ENCODE measurements around the gene MYL12B. TPM values are rescaled to one million over a fixed set of nuclear protein-coding genes. Genes with fewer than 3 reads are reported as not detected.
"Not testable (repeated sequence)": the region's sequence is repeated elsewhere in the genome, so short reads cannot be mapped to it uniquely, and the experiment has no call there.

MYL12B gene
- total RNA-seq, 1 donor from 2014 or later, result 291 TPM

DNA sequence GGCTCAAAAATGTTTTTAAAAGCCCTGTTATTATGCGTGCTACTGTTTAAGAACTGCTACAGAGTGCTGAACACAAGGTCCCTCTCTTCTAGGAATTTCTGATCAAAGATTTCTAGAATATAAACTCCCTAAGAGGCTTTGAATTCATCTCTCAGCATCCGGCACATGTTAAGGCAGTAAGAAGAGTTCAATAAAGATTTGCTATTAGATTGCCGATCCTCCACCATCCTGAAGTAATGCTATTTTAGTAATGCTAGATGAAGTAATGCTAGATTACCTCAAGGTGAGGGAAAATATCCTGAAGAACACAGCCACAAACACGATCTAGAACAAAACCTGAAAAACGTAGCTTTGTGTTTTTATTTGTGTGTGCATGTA lies 949 bp upstream of the MYL12B start:
- DNase-seq (ENCODE audit: low spot score), result no peak

DNA sequence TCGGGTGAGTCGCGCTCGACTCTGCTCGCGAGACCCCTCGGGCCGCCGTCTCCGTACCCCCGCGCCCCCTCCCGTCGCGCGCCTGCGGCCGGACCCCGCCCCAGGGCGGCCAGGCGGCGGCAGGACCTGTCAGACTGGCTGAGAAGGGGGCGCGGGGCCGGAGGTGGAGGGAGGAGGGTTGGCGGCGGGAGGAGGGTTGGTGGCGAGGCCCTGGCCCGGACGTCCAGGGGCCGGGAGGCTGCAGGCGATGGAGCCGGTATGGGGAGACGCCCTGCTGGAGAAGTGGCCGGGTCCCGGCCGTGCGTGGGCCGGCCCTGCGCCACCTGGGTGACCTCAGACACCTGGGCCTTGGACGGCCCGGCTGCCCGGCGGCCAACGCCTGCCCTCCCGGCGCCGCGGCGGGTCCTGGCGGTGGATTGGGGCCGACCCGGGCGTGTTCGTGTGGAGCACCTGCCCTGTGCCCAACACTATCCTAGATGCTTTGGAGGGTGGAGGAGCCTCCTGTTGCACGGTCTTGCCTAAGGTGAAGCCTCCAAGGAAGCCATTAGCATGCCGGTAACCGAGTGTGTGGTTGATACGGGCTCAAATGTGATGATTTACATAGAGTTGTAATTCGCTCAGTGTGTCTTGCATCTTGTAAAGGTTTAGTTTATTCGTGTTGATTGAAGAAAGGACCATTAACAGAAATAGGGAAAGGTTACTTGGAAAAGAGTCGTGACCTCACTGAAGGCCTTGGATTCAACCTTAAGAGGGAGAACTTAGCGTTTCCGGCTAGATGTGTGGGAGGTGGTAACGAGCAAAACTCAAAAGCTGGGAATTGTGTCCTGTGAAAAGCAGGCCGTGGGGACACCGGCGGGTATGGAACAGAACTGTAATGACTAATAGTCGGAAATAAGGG lies 550 bp downstream of the MYL12B start:
- peak; percentile 89 for DNase-seq (ENCODE audit: low spot score)

DNA sequence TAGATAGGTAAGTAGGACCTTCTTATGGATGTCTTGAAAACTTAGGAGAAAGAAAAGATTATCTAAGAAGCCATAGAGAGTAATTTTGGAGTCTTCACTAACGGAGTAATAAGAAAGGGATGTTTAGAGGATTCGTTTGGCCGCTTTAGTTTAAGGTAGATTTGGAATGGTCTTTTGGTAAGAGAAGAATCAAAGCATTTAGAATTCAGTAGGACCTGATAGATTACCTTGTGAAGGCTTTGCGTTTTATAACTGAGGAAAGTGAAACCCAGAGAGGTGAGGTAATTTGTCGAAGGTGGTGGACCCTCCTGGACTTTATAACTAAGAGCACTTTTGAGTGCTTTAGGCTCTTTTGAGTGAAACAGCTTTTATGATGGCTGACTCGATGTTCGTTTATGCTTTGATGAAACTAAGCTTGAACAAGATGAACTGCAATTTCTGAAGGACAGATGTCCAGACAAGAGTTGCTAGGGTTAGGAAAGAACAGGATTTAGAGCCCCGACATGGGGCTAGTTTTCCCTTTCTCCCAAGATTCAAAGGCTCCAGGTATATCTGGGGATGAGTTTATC lies 1.3 kb downstream of the MYL12B start:
- DNase-seq (ENCODE audit: low spot score), result no peak

DNA sequence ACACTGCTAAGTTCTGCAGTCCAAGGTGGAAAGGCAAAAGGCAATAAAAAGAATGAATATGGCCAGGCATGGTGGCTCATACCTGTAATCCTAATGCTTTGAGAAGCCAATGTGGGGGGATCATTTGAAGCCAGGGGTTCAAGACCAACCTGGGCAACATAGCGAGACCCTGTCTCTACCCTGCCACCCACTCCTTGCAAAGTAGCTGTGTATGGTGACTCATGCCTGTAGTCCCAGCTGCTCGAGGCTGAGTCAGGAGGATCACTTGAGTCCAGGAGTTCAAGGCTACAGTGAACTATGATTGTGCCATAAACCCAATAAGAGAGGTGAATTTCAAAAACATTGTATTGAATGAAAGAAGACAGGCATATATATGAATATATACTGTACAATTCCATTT lies 2.4 kb downstream of the MYL12B start:
- DNase-seq (ENCODE audit: low spot score), result no peak

DNA sequence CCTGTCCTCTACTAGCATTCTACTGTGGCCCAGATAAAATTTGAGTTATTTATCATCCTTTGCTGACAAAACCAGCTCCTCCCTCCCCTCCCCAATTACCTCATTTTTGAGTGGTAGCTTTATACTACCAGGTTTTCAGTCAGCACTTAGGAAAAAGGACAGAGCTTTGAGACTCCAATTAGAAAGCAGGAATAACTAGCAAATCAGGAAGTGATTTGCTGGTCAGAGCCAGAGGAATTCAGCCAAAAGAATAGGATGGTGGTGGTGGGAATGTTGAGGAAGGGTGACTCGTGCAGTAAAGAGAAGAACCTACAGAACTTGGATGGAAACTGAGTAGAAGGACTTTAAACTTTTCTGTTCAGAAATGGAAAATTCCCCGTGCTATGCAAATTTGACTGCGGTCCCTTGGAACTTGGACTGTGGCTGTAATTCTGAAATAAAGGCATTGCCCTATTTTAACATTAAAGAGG lies 3.7 kb downstream of the MYL12B start:
- no peak for DNase-seq (ENCODE audit: low spot score)

DNA sequence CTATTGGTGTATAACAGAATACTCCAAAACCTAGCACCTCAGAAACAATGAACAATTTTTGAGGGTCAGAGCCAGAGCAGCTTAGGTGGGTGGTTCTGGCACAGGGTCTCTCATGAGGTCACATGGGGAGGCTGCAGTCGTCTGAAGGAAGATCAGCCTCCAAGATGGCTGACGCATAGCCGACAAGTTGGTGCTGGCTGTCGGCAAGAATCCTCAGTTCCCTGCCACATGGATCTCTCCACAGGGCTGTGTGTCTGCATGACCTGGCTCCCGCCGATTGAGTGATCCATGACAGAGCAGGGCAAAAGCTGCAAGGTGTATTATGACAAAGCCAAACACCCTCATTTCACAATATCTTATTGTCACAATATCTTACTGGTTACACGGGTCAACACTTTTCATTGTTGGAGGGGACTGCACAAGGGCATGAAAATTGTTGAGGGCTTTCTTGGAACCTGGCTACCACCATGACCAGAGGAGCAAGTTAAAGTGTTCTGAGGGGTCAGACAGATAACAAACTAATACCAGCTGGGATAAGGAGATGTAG lies 4.2 kb downstream of the MYL12B start:
- DNase-seq (ENCODE audit: low spot score), result no peak

DNA sequence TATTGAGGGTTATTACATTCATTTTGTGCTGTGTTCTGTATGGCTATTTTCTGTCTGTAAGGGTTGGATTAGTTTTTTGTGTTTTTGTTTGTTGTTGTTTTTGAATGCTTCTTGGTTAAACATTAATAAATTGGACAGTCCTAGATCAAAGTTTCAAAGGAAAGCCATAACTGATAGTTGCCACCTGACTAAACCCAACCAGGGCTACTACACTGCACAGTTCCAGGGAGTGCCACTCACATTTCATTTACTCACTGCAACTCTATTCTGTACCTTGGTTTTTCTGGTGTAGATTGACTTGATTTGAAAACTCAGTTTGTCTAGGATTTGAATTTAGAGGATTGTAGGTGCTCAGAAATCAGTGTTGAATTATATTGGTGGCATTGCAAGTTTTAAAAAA lies 6.4 kb downstream of the MYL12B start:
- no peak for DNase-seq (ENCODE audit: low spot score)

DNA sequence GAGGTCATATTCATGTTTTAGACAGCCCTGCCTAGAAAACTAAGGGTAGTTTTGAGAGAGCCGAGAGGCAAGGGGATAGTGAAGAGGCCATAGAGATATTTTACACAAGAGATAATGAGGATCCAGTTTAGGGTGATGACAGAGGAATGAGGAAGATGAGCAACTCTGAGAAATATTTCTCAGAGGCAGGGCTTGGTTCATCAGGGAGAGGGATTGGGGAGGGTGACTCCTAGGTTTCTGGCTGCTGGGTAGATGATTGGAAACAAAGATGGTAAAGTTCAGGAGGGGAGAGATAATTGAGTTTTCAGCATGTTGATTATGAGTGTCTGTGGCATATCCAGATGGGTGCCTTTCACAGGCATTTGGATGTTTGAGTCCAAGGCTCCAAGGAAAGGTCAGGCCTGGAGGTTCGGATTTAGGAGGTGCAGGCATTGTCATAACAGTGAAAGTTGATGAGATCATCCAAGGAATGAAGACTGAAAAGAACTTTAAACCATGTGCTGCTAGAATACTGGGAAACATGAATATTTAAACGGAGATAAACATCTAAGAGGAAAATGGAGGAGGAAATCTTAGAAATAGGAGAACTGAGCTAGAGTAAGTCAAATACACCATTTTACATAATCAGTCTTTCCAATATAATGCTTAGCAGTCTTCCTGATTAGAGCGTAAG lies 7.4 kb downstream of the MYL12B start:
- DNase-seq (ENCODE audit: low spot score), result no peak

DNA sequence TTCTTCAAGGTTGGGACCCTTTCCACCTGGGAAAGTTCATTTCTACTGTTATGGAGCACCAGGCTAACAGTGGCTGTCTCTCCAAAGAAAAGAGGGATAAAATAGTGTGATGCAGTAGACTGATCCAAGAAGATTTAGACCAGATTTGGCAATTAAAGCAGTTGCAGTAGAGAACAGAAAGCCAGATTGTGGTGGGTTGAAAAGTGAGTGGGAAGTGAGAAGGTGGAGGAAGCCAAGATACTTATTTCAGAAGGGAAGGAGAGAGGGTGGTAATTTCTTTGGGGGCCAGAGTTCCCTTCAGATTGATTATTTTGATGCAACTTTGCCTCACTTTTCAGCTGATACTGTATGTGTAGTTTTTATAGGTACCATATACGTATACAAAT lies 8.0 kb downstream of the MYL12B start:
- DNase-seq (ENCODE audit: low spot score), result no peak

DNA sequence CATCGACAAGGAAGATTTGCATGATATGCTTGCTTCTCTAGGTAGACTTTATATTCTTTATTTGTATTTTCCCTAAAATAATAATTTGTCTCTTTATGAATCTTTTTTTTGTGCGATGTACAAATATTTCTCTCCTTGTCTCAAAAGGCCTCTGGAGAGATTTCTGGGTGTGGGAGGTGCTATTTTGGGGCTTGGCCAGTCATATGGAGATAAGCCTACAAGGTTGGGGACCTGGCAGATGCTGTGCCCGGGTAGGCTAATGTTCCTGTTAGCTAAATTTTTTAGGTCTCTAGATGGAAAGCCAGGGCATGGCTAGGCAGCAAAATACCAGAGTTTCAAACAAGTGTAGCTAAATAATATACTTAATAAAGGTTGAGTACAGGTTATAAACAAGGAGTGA lies 11.1 kb downstream of the MYL12B start:
- DNase-seq (ENCODE audit: low spot score), result no peak

DNA sequence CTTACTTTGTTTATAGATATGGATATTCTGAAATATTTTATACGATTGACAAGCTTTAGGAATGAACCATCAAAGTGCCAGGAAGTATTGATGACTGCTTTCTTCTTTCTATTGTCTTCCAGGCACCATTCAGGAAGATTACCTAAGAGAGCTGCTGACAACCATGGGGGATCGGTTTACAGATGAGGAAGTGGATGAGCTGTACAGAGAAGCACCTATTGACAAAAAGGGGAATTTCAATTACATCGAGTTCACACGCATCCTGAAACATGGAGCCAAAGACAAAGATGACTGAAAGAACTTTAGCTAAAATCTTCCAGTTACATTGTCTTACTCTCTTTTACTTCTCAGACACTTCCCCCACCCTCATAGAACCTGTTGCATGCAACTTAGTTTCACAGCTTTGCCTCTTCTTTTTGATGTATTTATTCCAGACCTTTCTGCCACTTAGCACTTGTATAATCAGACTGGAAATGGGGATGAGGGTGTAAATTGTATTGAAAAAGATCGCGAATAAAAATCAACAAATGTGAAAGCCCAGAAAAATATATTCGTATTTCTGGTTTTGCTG lies 15.8 kb downstream of the MYL12B start:
- not testable (repeated sequence) for DNase-seq (ENCODE audit: low spot score)

DNA sequence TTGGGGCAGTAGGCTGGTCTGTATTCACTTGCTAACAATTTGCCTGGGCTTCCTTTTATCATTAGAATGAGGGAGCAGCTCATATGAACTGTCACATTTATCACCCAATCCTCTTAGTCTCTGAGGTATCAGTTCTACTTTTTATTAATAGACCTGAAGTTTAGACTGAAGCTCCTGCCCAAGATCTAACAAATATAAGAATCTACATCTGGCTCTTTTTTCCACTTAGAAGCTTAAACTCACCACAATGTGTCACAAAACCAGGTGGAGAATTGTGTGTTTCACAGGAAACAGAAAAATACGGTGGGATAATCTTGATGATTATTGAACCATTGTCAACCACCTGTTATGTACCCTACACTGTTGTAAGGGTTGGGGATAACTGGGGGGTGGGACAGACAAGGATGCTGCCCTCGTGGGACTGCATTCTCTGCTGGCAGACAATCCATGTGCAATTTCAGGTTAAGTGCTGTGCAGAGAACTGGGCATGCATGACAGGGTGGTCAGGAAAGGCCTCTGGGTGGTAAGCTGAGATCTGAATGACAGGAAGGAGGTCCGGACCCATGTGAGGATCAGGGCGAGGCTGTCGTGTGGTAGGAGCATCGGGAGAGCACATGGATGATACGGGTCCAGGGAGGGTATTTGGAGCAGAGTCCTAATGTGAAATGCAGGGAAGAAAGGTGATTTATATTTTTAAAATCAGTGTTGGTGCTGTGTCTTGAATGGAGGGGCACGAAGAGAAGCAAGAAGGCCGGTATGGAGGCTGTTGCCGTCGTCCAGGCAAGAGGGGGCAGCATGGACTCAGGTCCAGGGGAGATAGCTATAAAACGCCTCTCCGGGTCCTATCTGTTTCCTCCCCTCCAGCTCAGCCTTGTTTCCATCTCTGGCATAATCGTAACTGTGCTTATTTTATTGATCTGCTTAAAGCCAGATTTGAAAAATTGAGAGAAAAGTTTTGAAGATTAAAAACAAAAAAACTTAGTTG lies 17.6 kb downstream of the MYL12B start:
- DNase-seq (ENCODE audit: low spot score), result no peak

DNA sequence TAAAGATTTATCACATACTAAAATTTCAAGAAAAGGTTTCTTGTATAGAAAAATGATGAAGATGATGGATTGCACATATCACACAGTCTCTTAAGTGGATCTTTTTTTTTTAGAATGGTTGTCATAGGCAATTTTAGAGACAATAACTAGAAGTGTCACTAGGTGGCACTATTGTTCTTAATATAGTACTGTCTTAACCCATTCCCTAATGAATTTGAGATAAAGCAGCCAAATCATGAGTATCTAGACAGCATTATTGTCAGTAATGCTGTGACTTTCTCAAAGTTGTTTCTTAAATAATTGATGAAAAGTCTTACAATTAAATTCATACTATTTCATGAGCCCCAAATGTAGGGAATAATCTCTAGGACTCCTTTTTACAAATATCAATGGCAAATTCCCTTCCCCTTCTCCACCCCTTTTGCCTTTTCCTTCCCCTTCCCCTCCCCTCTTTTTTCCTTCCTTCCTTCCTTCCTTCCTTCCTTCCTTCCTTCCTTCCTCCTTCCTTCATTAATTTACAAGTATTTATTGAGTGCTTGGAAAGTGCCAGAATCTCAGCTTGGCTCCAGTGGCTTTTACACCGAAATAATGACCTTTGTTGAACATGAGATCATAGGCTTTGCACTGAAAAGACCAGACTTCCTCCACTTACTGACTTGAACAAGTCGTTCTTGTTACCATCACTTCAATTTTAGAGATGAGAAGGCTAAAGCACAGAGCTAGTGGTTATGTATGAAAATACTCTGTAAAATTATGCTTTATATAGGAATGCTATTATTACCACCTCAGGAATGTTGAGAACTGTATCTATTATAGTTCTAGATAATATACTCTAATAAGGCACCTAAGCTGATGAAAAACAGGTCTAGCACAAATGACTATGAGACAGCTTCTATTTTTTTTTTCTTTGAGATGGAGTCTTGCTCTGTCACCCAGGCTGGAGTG lies 19.8 kb downstream of the MYL12B start:
- DNase-seq (ENCODE audit: low spot score), result no peak

DNA sequence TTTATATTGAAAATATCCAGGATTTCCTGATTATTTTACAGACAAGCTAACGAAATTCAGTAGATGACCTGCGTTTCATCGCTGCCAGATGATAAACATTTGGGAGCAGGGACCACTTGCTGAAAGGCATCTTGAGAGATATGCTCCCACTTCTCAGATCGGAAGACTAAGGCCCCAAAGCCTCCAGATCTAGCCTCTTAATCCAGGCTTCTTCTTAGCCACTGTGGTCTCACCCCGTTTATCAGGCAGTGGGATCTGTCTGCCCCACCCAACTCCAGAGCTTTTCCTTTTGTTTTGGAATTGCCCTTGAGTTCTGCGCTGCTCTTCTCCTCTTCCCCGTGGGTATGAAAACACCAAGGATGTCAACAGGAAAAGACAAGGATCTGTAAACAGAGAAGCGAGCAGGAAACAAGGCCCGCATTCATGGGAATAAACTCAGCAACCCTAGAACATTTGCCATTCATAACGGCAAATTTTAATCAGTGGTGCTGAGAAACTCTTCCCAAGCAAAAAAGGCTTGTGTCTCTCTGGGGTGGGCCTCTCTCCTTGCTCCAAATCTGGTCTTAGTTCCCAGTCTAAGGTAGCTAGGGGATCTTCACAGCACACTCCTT lies 21.4 kb downstream of the MYL12B start:
- no peak for DNase-seq (ENCODE audit: low spot score)

DNA sequence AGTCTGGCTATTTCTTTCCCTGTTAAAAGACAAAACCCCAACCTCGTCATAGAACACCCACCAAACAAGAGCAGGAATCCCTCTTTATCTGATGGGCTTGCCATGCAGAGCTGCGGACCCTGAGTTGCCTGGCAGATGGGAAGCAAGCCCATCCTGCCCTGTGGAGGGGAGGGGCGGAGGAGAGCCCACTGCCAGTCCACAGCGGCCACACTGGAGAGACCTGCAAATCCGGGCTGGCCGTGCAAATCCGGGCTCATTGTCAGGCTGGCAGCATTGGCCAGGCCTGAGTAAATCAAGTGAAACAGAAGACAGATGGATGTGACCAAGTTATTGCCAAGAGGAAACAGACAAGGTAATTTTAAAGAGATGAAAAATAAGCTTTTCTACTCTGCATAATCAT lies 22.0 kb downstream of the MYL12B start:
- no peak for DNase-seq (ENCODE audit: low spot score)

DNA sequence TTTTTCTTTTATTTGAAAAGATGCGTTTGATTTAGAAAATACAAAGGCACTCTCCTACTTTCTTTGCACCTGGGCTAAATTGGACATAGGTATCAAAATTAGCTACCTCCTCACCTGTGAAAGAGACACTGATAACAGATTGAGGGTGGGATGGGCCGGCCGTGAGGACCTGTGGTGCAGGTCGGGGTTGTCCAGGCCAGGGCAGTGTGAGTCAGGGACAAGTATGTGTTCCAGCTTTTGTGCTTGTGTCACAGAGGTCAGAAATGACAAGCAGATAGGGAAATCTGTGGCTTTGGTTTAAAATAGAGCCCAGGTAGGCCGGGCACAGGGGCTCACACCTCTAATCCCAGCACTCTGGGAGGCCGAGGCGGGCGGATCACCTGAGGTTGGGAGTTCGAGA lies 22.6 kb downstream of the MYL12B start:
- DNase-seq (ENCODE audit: low spot score), result no peak

DNA sequence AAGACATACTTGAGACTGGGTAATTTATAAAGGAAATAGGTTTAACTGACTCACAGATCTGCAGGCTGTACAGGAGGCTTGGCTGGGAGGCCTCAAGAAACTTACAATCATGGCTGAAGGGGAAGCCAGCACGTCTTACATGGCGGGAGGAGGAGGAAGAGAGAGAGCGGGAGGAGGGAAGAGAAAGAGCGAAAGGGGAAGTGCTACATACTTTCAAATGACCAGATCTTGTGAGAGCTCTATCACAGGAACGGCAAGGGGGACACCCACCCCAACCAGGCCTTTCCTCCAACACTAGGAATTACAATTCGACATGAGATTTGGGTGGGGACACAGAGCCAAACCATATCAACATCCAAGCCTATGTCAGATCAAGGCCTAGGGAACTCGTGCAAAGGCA lies 24.2 kb downstream of the MYL12B start:
- DNase-seq (ENCODE audit: low spot score), result no peak

DNA sequence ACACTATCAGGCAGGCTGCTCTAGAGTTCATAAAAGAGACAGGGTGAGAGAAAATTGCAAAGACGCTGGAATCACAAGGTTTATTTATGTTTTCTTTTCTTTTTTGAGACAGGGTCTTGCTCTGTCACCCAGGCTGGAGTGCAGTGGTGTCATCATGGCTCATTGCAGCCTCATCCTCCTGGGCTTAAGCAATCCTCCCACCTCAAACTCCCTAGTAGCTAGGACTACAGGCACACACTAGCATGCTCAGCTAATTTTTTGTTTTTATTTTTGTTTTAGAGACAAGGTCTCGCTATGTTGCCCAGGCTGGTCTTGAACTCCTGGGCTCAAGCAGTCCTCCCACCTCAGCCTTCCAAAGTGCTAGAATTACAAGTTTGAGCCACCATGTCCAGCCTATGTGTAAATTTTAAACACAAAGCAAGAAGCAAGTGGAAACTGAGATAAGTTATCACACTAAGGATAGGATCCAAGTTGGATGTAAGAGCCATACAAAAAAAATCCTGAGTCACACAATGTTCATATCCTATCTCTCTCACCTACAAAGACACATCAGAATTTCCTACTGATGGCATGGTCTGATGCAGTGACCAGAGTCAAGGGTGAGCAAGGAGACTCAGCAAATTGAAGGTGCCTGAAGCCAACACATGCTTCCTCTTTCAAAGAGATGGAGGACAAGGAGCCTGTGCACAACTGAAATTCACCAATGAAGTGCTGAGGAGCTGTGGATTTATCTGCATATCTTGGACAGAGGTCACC lies 31.4 kb downstream of the MYL12B start:
- DNase-seq (ENCODE audit: low spot score), result no peak
